ENCODE data around the gene KCNJ14.

KCNJ14 gene

GRCh38 chr19:48490981-48491792 is 35.8 kb downstream of the KCNJ14 start:
- peak; percentile 51 for DNase-seq

- no peak for DNase-seq
These were observed 36.4 kb downstream of the KCNJ14 start for GRCh38 chr19:48491793-48492123.

GRCh38 chr19:48492925-48493717 is 37.7 kb downstream of the KCNJ14 start:
- peak; percentile 79 for DNase-seq

- no peak for DNase-seq
These were observed 38.5 kb downstream of the KCNJ14 start for GRCh38 chr19:48493718-48494401.

- DNase-seq: no peak
These were observed 40.0 kb downstream of the KCNJ14 start for GRCh38 chr19:48495396-48495795.

GRCh38 chr19:48496959-48497727 is 41.8 kb downstream of the KCNJ14 start:
- no peak for DNase-seq

DNA sequence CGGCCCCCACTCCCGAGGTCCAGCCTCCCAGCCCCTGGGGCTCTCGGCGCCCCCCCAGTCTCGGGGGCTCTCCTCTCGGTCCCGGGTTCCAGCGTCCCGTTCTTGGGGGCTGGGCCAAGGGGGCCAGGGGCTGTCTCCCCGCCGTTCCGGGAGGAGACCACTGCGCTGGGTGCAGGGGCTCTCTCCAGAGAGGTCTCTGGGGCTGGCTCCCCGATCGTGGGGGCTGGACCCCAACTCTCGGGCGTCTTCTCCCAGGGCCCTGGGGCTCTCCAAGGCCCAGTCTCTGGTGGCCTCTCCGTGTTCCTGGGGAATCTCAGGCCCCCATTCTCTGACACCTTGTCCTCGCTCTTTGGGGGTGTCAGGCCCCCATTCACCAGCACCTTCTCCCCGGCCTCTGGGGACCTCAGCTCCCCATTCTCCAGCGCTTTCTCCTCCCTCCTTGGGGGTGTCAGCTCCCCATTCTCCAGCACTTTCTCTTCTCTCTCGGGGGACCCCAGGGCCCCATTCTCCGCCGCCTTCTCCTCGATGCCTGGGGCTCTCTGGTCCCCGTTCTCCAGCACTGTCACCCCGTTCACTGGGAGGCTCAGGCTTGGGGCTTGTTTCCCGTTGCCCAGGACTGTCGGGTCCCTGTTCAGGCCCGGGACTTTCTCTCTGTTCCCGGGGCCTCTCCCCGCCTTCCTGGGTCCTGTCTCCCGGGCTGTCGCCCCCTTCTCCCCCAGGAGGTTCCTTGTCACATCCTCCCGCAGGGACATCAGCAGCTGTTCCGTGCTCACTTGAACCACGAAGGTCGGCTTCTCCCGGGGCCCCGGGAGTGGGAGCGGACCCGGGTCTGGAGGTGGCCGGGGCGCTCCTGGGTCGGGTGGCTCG is 42.6 kb downstream of the KCNJ14 start:
- no peak for DNase-seq

- DNase-seq: no peak
These were observed 43.4 kb downstream of the KCNJ14 start for GRCh38 chr19:48498595-48499311.

DNA sequence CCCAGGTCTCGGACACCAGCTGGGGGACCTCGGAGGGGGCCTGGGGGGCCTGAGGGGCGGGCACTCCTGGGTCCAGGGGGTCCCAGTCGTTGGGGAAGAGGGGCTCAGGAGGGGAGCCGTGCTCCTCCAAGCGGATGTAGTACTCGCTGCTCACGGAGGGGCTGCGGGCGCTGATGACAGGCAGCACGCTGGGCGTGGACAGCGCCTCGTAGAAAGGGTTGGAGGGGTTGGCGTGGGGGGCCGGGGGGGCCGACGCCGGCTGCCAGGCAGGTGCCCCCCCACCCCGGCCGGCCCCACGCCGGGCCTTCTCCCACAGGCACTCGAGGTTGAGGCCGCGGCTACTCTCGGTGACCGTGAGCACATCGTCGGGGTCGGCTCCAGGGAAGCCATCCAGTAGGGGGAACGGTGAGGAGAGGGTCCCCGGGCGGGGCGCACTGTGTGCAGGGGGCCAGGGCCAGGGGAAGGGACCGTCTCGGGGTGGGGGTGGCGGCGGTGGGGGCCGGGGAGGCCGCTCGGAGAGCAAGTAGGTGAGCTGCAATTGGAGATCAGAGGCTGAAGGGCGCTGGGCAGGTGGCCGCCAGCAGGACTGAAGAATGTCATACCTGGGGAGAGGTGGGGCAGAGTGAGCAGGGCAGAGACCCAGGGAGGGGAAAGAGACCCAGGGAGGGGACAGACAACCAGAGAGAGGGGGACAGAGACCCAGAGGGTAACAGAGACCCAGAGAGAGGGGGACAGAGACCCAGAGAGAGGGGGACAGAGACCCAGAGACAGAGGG is 44.1 kb downstream of the KCNJ14 start:
- no peak for DNase-seq

- no peak for DNase-seq
These were observed 45.6 kb downstream of the KCNJ14 start for GRCh38 chr19:48500830-48501493.

DNA sequence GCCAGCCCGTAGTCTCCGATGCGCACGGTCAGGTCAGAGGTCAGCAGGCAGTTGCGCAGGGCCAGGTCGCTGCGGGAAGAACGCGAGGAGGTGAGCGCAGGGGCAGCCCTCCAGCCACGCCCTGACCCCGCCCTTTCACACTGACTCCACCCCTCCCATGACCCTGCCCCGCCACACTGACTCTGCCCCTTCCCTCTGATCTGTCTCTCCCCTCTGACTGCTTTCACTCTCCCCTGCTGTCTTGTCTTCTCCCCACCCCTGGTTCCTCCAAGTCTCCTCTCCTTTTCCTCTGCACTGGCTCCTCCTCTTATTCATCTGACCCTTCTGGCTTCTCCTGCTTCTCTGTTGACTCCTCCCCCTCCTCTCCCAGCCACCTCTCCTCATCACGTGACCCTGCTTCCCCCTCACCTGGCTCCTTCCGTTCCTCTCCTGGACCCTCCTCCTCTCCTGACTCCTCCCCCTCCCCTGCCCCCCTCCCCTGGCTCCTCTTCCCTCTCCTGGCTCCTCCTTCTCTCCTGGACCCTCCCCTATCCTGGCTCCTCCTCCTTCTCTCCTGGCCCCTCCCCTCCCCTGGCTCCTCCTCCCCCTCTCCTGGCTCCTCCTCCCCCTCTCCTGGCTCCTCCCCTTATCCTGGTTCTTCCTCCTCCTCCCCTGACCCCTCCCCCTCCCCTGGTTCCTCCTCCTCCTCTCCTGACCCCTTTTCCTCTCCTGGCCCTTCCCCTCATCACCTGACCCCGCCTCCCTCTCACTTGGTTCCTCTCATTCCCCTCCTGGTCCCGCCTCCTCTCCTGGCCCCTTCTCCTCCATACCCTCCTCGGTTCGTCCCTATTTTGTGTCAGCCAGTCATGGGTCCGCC is 46.3 kb downstream of the KCNJ14 start:
- peak; percentile 51 for DNase-seq

- peak; percentile 64 for DNase-seq
These were observed 47.1 kb downstream of the KCNJ14 start for GRCh38 chr19:48502350-48503018.

DNA sequence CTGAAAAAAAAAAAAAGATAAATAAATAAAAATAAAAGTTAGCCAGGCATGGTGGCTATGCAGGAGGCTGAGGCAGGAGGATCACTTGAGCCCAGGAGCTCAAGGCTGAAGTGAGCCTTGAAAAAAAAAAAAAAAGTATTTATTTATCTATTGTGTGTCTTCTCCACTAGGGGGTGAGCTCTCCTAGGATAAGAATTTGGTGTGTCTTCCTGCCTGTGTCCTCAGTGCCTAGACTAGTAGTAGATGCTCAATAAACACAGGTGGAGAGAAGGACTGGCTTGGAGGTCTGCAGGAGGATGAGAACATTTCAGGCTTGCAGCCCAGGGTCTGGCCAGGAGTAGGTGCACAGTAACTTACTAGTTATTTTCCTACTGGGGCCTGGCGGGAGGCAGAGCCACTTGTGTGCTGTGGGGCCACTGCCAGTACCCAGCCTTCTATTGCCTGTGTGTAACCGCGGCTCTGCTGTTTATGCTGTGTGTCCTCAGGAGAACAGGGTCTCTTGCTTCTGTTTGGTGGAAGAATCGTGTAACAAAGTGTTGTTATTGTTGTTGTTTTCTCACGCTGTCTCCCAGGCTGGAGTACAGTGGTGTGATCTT is 50.9 kb downstream of the KCNJ14 start:
- DNase-seq: no peak

GRCh38 chr19:48507911-48508439 is 52.6 kb downstream of the KCNJ14 start:
- no peak for DNase-seq

- no peak for DNase-seq
These were observed 53.5 kb downstream of the KCNJ14 start for GRCh38 chr19:48508729-48509411.

GRCh38 chr19:48509467-48510194 is 54.3 kb downstream of the KCNJ14 start:
- DNase-seq: no peak
